Activated naive CD8-positive, alpha-beta T cell (primary cell): ENCODE results near the gene CDH4.

Experiments used
- H3K27ac Mint-ChIP-seq: one replicate; pipeline ENCODE4 v1.8.0; 2021; ENCODE audit warnings: mixed read lengths
- H3K27me3 Mint-ChIP-seq: one replicate; pipeline ENCODE4 v1.8.0; 2021; ENCODE audit warnings: mixed read lengths
- H3K36me3 Mint-ChIP-seq: one replicate; pipeline ENCODE4 v1.8.0; 2021; ENCODE audit warnings: mixed read lengths
- H3K4me1 Mint-ChIP-seq: one replicate; pipeline ENCODE4 v1.8.0; 2021; ENCODE audit warnings: low read depth, mixed read lengths
- H3K4me3 Mint-ChIP-seq: one replicate; pipeline ENCODE4 v1.8.0; 2021; ENCODE audit warnings: mild to moderate bottlenecking, mixed read lengths
- H3K9me3 Mint-ChIP-seq: one replicate; pipeline ENCODE4 v1.8.0; 2021; ENCODE audit warnings: low read depth, mixed read lengths

The CDH4 gene

GRCh38 chr20:61823242-61823641, 571.2 kb downstream of the CDH4 start:
- peaks cover 1% of the 10 kb centered on the region for H3K27me3 Mint-ChIP-seq
- no peak overlapping the region for H3K4me3 Mint-ChIP-seq
- H3K27ac Mint-ChIP-seq = no peak overlapping the region
- H3K9me3 Mint-ChIP-seq = peaks cover 5% of the 10 kb centered on the region
- H3K4me1 Mint-ChIP-seq = no peaks in the 10 kb centered on the region
- no peaks in the 10 kb centered on the region for H3K36me3 Mint-ChIP-seq

DNA sequence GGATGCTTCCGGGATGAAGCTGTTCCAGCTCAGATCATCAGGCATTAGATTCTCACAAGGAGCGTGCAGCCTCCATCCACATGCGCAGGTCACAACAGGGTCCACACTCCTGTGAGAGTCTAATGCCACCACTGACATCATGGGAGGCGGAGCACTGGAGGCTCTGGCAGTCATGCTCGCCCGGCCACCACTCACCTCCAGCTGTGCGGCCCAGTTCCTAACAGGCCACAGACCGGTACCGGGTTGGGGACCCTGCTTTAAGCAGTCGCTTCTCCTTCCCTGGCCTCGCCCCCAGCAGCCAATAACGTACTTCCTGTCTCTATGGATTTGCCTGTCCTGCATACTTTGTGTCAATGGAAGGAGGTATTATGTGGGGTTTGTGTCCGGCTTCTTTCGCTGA, 576.8 kb downstream of the CDH4 start:
- no peak overlapping the region for H3K4me3 Mint-ChIP-seq
- H3K36me3 Mint-ChIP-seq = no peaks in the 10 kb centered on the region
- no peaks in the 10 kb centered on the region for H3K4me1 Mint-ChIP-seq
- H3K27ac Mint-ChIP-seq = no peak overlapping the region
- peaks cover 7% of the 10 kb centered on the region for H3K27me3 Mint-ChIP-seq
- no peaks in the 10 kb centered on the region for H3K9me3 Mint-ChIP-seq

DNA sequence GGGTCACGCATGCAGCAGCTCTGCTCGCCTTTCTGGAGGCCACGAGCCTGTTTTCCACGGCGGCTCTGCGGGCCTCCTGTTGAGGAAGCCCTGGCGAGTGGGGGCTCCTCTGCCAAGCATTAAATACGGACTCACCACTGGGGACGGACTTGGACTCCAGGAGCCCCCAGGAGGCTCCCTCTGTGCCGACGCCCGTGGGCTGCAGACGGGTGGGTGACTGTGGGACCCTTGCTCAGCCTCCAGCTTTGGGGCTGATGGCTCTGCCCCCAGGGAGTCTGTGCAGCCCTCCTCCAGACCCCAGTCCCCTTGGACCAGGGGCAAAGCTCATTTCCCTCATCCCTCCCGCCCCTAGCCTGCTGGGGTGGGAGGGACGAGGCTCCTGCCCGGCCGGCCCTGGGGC, 577.5 kb downstream of the CDH4 start:
- H3K27me3 Mint-ChIP-seq = peaks cover 7% of the 10 kb centered on the region
- no peaks in the 10 kb centered on the region for H3K4me1 Mint-ChIP-seq
- H3K36me3 Mint-ChIP-seq = no peaks in the 10 kb centered on the region
- no peak overlapping the region for H3K4me3 Mint-ChIP-seq
- H3K9me3 Mint-ChIP-seq = no peaks in the 10 kb centered on the region
- no peak overlapping the region for H3K27ac Mint-ChIP-seq

GRCh38 chr20:61830241-61830930, 578.3 kb downstream of the CDH4 start:
- Mint-ChIP-seq H3K27me3 (peaks cover 7% of the 10 kb centered on the region), H3K4me3 (no peak overlapping the region), H3K27ac (no peak overlapping the region), H3K4me1 (no peaks in the 10 kb centered on the region), H3K9me3 (no peaks in the 10 kb centered on the region), H3K36me3 (no peaks in the 10 kb centered on the region)

GRCh38 chr20:61830991-61831390, 578.9 kb downstream of the CDH4 start:
- H3K36me3 Mint-ChIP-seq = no peaks in the 10 kb centered on the region
- no peak overlapping the region for H3K4me3 Mint-ChIP-seq
- H3K9me3 Mint-ChIP-seq = no peaks in the 10 kb centered on the region
- no peaks in the 10 kb centered on the region for H3K4me1 Mint-ChIP-seq
- H3K27ac Mint-ChIP-seq = no peak overlapping the region
- peaks cover 7% of the 10 kb centered on the region for H3K27me3 Mint-ChIP-seq

- Mint-ChIP-seq H3K4me3 (no peak overlapping the region), H3K27ac (no peak overlapping the region), H3K36me3 (no peaks in the 10 kb centered on the region), H3K27me3 (peaks cover 7% of the 10 kb centered on the region), H3K9me3 (no peaks in the 10 kb centered on the region), H3K4me1 (no peaks in the 10 kb centered on the region)
Observed at GRCh38 chr20:61832181-61832580, 580.1 kb downstream of the CDH4 start.

GRCh38 chr20:61833807-61834610, 581.9 kb downstream of the CDH4 start:
- Mint-ChIP-seq H3K27ac (no peak overlapping the region), H3K9me3 (no peaks in the 10 kb centered on the region), H3K36me3 (no peaks in the 10 kb centered on the region), H3K4me1 (no peaks in the 10 kb centered on the region), H3K4me3 (no peak overlapping the region), H3K27me3 (peaks cover 7% of the 10 kb centered on the region)

- Mint-ChIP-seq H3K4me1 (no peaks in the 10 kb centered on the region), H3K27ac (no peak overlapping the region), H3K4me3 (no peak overlapping the region), H3K27me3 (peaks cover 6% of the 10 kb centered on the region), H3K36me3 (no peaks in the 10 kb centered on the region), H3K9me3 (no peaks in the 10 kb centered on the region)
Observed at GRCh38 chr20:61835301-61835700, 583.2 kb downstream of the CDH4 start.

GRCh38 chr20:61835791-61836350, 583.8 kb downstream of the CDH4 start:
- Mint-ChIP-seq H3K4me1 (no peaks in the 10 kb centered on the region), H3K4me3 (no peak overlapping the region), H3K9me3 (no peaks in the 10 kb centered on the region), H3K27me3 (peaks cover 3% of the 10 kb centered on the region), H3K36me3 (no peaks in the 10 kb centered on the region), H3K27ac (no peak overlapping the region)

DNA sequence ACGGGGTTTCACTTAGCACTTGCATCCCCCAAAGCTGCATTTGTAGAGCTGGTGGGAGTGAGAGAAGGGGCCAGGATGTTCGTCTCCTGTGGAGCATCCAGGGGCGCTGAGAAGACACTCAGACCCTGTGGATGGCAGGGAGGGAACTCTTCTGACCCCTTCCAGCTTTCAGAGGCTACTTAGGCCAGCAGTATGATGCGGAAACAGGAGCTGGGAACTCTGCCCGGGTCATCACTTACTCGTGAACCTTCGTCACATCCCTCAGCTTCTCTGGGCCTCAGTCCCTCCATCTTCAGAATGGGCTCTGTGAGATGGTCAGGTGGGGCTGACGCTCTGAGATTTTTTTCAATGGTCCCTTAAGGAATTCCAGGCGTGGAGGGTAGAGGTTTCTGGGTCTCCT, 585.1 kb downstream of the CDH4 start:
- H3K27ac Mint-ChIP-seq = no peak overlapping the region
- no peak overlapping the region for H3K4me3 Mint-ChIP-seq
- H3K4me1 Mint-ChIP-seq = no peaks in the 10 kb centered on the region
- H3K27me3 Mint-ChIP-seq = peaks cover 2% of the 10 kb centered on the region
- H3K36me3 Mint-ChIP-seq = no peaks in the 10 kb centered on the region
- no peaks in the 10 kb centered on the region for H3K9me3 Mint-ChIP-seq

DNA sequence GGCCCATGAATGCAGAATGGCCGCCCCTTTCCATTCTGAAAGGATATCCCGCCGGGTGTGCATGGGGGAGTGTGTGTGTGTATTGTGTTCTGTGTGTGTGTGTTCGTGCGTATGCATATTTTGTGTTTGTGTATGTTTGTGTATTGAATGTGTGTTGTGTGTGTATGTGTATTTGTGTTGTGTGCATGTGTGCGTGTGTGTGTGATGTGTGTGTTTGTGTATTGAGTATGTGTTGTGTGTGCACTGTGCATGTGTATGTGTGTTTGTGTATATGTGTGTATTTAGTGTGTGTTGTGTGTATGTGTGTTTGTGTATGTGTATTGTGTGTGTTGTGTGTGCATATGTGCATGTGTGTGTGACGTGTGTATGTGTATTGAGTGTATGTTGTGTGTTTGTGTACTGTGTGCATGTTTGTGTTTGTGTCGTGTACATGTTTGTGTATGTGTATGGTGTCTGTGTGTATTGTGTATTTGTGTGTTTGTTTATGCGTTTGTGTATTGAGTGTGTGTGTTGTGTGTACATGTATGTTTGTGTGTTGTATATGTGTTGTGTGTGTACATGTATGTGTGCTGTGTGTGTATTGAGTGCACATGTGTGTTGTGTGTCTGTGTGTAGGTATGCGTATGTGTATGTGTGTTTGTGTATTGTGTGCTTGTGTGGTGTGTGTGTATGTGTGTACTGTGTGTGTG, 587.3 kb downstream of the CDH4 start:
- Mint-ChIP-seq H3K36me3 (no peaks in the 10 kb centered on the region), H3K27ac (no peak overlapping the region), H3K27me3 (no peaks in the 10 kb centered on the region), H3K4me1 (no peaks in the 10 kb centered on the region), H3K4me3 (no peak overlapping the region), H3K9me3 (no peaks in the 10 kb centered on the region)

DNA sequence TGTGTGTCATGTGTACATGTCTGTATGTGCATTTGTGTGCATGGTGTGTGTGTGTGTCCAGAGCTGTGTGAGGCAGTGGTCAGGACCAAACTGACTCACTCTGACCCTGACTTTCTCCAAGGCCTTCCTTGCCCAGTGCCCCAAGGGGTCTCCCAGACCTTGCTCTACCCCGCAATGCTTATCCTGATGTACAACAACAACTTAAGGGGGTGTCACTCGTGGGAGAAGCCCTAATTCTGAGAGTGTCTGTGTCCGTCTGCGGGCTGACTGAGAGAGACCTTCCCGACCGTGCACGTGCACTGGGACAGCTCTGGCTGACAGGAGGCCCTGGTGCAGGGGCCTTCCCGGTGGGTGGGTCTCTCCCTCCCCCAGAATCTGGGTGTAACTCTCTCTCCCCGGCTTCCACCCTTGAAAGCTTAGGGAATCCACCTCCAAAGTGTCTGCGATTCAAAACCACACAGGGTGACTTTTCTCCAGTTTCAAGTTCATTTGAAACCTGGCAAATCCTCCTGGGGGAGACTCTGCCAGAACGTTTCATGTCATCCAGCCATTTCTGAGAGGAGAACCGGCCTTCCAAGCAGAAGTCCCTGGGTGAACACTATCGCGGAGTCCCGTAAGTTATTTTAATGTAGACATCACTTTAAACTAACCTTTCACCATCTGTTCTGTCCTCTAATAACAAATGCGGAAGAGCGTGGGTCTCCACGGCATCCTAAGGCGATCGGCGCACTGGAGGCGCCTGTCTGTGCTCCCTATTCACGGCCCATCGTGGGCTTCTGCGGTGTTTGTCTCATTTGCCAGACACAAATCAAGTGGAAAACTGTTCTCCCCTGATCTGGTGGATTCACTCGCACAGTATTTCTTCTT, 588.1 kb downstream of the CDH4 start:
- Mint-ChIP-seq H3K9me3 (no peaks in the 10 kb centered on the region), H3K4me3 (no peak overlapping the region), H3K27me3 (no peaks in the 10 kb centered on the region), H3K36me3 (no peaks in the 10 kb centered on the region), H3K4me1 (no peaks in the 10 kb centered on the region), H3K27ac (no peak overlapping the region)

GRCh38 chr20:61840779-61841455, 588.9 kb downstream of the CDH4 start:
- no peaks in the 10 kb centered on the region for H3K9me3 Mint-ChIP-seq
- no peaks in the 10 kb centered on the region for H3K4me1 Mint-ChIP-seq
- no peak overlapping the region for H3K27ac Mint-ChIP-seq
- no peaks in the 10 kb centered on the region for H3K27me3 Mint-ChIP-seq
- H3K36me3 Mint-ChIP-seq = no peaks in the 10 kb centered on the region
- no peak overlapping the region for H3K4me3 Mint-ChIP-seq

- no peaks in the 10 kb centered on the region for H3K27me3 Mint-ChIP-seq
- H3K4me3 Mint-ChIP-seq = no peak overlapping the region
- no peak overlapping the region for H3K27ac Mint-ChIP-seq
- no peaks in the 10 kb centered on the region for H3K4me1 Mint-ChIP-seq
- H3K9me3 Mint-ChIP-seq = no peaks in the 10 kb centered on the region
- H3K36me3 Mint-ChIP-seq = no peaks in the 10 kb centered on the region
Observed at GRCh38 chr20:61841551-61841950, 589.5 kb downstream of the CDH4 start.
